Panc1 (cell line): ENCODE measurements around the gene FAM53B. TPM values are rescaled to one million over a fixed set of nuclear protein-coding genes. Genes with fewer than 3 reads are reported as not detected.

Experiments
- ATAC-seq: fragments of 200-7000 bp; cut with Tn5 transposase; 2 replicates; pipeline ENCODE4 v1.9.1; 2020; ENCODE audit warnings: mild to moderate bottlenecking, moderate library complexity
- BruUV-seq: library from RNA; stranded (reverse); fragments of 400-500 nt; replicated peaks from 2 replicates; lab custom pipeline; 2021; lab: Mats Ljungman, UMichigan
- CTCF ChIA-PET: fragments of 300-600 bp; sonication (Branson Sonifier 250); formaldehyde crosslinking; loops from one replicate; lab custom pipeline; 2022; ENCODE audit warnings: antibody characterized with exemption; lab: Charles Lee
- POLR2A ChIA-PET: fragments of 300-600 bp; sonication (Branson Sonifier 250); formaldehyde crosslinking; loops from one replicate; lab custom pipeline; 2022; ENCODE audit warnings: antibody characterized with exemption; lab: Charles Lee
- DNase-seq: peaks from one replicate; pipeline ENCODE4 v3.0.0-alpha.2; 2010; ENCODE audit warnings: low read depth, low spot score
- H3K27ac ChIP-seq: 2 replicates; pipeline ENCODE4 v1.5.1; 2011; ENCODE audit warnings: mild to moderate bottlenecking, low read length, inconsistent platforms
- H3K27me3 ChIP-seq: fragments of 200-500 bp; sonication (Bioruptor generic); 2 replicates; pipeline ENCODE4 v1.6.0; 2014; ENCODE audit warnings: low read length, inconsistent platforms; ENCODE audit not compliant: control insufficient read depth, insufficient read depth
- H3K36me3 ChIP-seq: fragments of 200-500 bp; sonication (Bioruptor generic); 2 replicates; pipeline ENCODE4 v1.5.1; 2014; ENCODE audit warnings: inconsistent platforms, mild to moderate bottlenecking, low read length, moderate library complexity; ENCODE audit not compliant: control insufficient read depth, insufficient read depth
- H3K4me1 ChIP-seq: 2 replicates; pipeline ENCODE4 v1.5.1; 2011; ENCODE audit warnings: inconsistent platforms, mild to moderate bottlenecking, low read length, moderate library complexity; ENCODE audit not compliant: control insufficient read depth, insufficient read depth
- H3K4me3 ChIP-seq, 2 experiments: 2 replicates each; pipeline ENCODE4 v1.5.1; 2011 to 2012; ENCODE audit warnings: low read depth in 2 of 2, low read length in 2 of 2, mild to moderate bottlenecking in 2 of 2, inconsistent platforms in 1 of 2, moderate library complexity in 1 of 2
- H3K9me3 ChIP-seq: fragments of 200-500 bp; sonication (Bioruptor generic); 2 replicates; pipeline ENCODE4 v1.5.1; 2014; ENCODE audit warnings: low read depth, mild to moderate bottlenecking, inconsistent platforms, low read length, moderate library complexity; ENCODE audit not compliant: control insufficient read depth, insufficient read depth
- CTCF ChIP-seq: fragments of 450-650 bp; IDR thresholded peaks from 2 replicates; pipeline ENCODE4 v1.5.1; 2017; ENCODE audit warnings: mild to moderate bottlenecking
- POLR2AphosphoS5 ChIP-seq: IDR thresholded peaks from 2 replicates; pipeline ENCODE4 v1.6.1; 2012; ENCODE audit warnings: mild to moderate bottlenecking, low read depth, low read length, moderate library complexity
- REST ChIP-seq, 2 experiments: IDR thresholded peaks; 2 replicates each; pipeline ENCODE4 v1.6.1; 2011 to 2012; ENCODE audit warnings: low read depth in 2 of 2, control low read depth in 1 of 2, low read length in 1 of 2, mild to moderate bottlenecking in 1 of 2, moderate library complexity in 1 of 2; ENCODE audit not compliant: insufficient read depth in 1 of 2
- SIN3A ChIP-seq: IDR thresholded peaks from 2 replicates; pipeline ENCODE4 v1.6.1; 2012; ENCODE audit warnings: low read depth, mild to moderate bottlenecking, low read length, moderate library complexity, borderline replicate concordance; ENCODE audit not compliant: insufficient read depth
- TCF7L2 ChIP-seq: IDR thresholded peaks from 2 replicates; pipeline ENCODE4 v1.6.1; 2011; ENCODE audit warnings: mild to moderate bottlenecking, low read depth, low read length, inconsistent platforms
- in situ Hi-C: cut with HindIII; loops from 2 replicates; pipeline ENCODE4 v1.10.0; 2016; ENCODE audit warnings: low sequenced_read_pairs, low pct_unique_long_range_greater_than_20kb
- intact Hi-C: fragments of 100-400 bp; cut with micrococcal nuclease; formaldehyde crosslinking; loops from one replicate; pipeline ENCODE4 v1.10.0; 2022; ENCODE audit not compliant: unreplicated experiment
- total RNA-seq: library from RNA; stranded (reverse); gene quantifications from one replicate; pipeline ENCODE4 v1.2.1, GENCODE V29; 2021; ENCODE audit not compliant: unreplicated experiment

Gene FAM53B
- total RNA-seq, 1 experiment from 2014 or later, result 42.5 TPM

- Histone ChIP-seq H3K4me3 (no peak overlapping the region), H3K4me1 (no peaks in the 10 kb centered on the region), H3K36me3 (no peaks in the 10 kb centered on the region; the same call in 1 of the 2 replicates), H3K27ac (no peak overlapping the region), H3K27me3 (no peaks in the 10 kb centered on the region), H3K9me3 (no peaks in the 10 kb centered on the region)
- intact Hi-C loops (no loop called here), in situ Hi-C loops (no loop called here)
- no peak for DNase-seq
- ChIA-PET POLR2A (no interaction called here), CTCF (interaction anchor here (0.6 kb wide), 1 partner anchor 86 kb away, joined by 5 read pairs; no protein-coding TSS in a partner anchor)
- TF ChIP-seq REST (IDR thresholded peaks at IDR 0.05; ENCODE audit: insufficient read depth in 1 of 2, low read depth in 2 of 2, low read length in 1 of 2) (no peak), CTCF (no peak), POLR2AphosphoS5 (no peak), TCF7L2 (no peak), SIN3A (no peak)
- ATAC-seq, result no peak
- BruUV-seq, result no TSS peak
Measured at GRCh38 chr10:124693801-124694416, 50.3 kb downstream of the FAM53B start.

DNA sequence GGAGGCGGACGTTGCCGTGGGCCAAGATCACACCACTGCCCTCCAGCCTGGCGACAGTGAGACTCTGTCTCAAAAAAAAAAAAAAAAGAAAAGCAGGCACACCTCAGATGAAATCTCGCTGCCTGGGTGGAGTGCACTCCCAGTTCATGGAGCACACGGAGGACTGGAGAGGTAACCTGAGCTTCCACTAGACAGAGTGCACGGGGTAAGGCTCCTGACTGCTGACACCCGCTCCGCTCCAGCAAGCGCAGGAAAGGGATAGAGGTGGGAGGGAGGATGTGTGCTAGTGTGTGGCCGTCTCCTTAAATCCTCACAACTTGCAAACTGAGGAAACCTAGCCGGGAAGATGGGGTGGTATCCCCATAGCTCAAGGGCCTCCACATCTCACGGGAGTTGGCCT is 50.8 kb downstream of the FAM53B start:
- POLR2A ChIA-PET, result no interaction called here
- BruUV-seq, result no TSS peak
- CTCF ChIA-PET, result interaction anchor here (0.6 kb wide), 1 partner anchor 85 kb away, joined by 5 read pairs; no protein-coding TSS in a partner anchor
- Histone ChIP-seq H3K4me1 (no peaks in the 10 kb centered on the region), H3K4me3 (no peak overlapping the region), H3K9me3 (no peaks in the 10 kb centered on the region), H3K27me3 (no peaks in the 10 kb centered on the region), H3K36me3 (no peaks in the 10 kb centered on the region; the same call in 1 of the 2 replicates), H3K27ac (no peak overlapping the region)
- intact Hi-C loops, result no loop called here
- in situ Hi-C loops, result no loop called here
- ATAC-seq, result no peak
- DNase-seq, result no peak
- TF ChIP-seq REST (IDR thresholded peaks at IDR 0.05; ENCODE audit: insufficient read depth in 1 of 2, low read depth in 2 of 2, low read length in 1 of 2) (no peak), POLR2AphosphoS5 (no peak), SIN3A (no peak), TCF7L2 (no peak), CTCF (no peak)
